Measurements from ENCODE around the gene SLA2.

GRCh38 chr20:36628076-36628475, 17.9 kb downstream of the SLA2 start:
- TF ChIP-seq NRF1 (IDR thresholded peaks at IDR 0.05; ENCODE audit: low read depth, low read length) (no peak), CTCF (IDR thresholded peaks at IDR 0.05; ENCODE audit: control extremely low read depth in 1 of 3, insufficient read depth in 1 of 3, low read depth in 1 of 3, low read length in 3 of 3) (no peak), CREB1 (IDR thresholded peaks at IDR 0.05) (no peak), GTF2F1 (IDR thresholded peaks at IDR 0.05; ENCODE audit: borderline replicate concordance, low read depth, low read length) (no peak), RBBP5 (IDR thresholded peaks at IDR 0.05; ENCODE audit: borderline replicate concordance, low read depth, low read length) (no peak), MAFK (IDR thresholded peaks at IDR 0.05; ENCODE audit: low read depth, low read length) (no peak)
